HEK293 (cell line): Measurements from ENCODE around the gene CELSR1.

Experiments
- CTCF ChIP-seq: fragments of 450-650 bp; formaldehyde crosslinking; IDR thresholded peaks from 2 replicates; pipeline ENCODE4 v1.5.1; 2016; ENCODE audit warnings: missing biosample characterization, missing genetic modification characterization
- EGR2 ChIP-seq: fragments of 450-650 bp; formaldehyde crosslinking; IDR thresholded peaks from 2 replicates; pipeline ENCODE4 v1.5.1; 2016; ENCODE audit warnings: low read depth, missing biosample characterization, missing genetic modification characterization
- KLF8 ChIP-seq: fragments of 450-650 bp; formaldehyde crosslinking; IDR thresholded peaks from 2 replicates; pipeline ENCODE4 v1.5.1; 2016; ENCODE audit warnings: missing biosample characterization, missing genetic modification characterization
- TCF7L2 ChIP-seq: IDR thresholded peaks from 2 replicates; pipeline ENCODE4 v1.6.1; 2011; ENCODE audit warnings: low read depth, mild to moderate bottlenecking, inconsistent platforms, low read length, moderate library complexity, borderline replicate concordance
- YY1 ChIP-seq: fragments of 450-650 bp; formaldehyde crosslinking; IDR thresholded peaks from 2 replicates; pipeline ENCODE4 v1.5.1; 2018; ENCODE audit warnings: missing biosample characterization, missing genetic modification characterization
- ZNF24 ChIP-seq: fragments of 450-650 bp; formaldehyde crosslinking; IDR thresholded peaks from 2 replicates; pipeline ENCODE4 v1.5.1; 2016; ENCODE audit warnings: missing biosample characterization, missing genetic modification characterization
- ZNF561 ChIP-seq: fragments of 450-650 bp; IDR thresholded peaks from 2 replicates; pipeline ENCODE4 v1.5.1; 2018; ENCODE audit warnings: missing biosample characterization, missing genetic modification characterization, borderline replicate concordance
- ZNF624 ChIP-seq: fragments of 450-650 bp; formaldehyde crosslinking; IDR thresholded peaks from 2 replicates; pipeline ENCODE4 v1.5.1; 2017; ENCODE audit warnings: missing biosample characterization, missing genetic modification characterization
- TF ChIP-seq, protein P1 (sequence below): fragments of 450-650 bp; formaldehyde crosslinking; IDR thresholded peaks from 2 replicates; pipeline ENCODE4 v1.5.0; 2017; ENCODE audit warnings: missing biosample characterization, missing genetic modification characterization, borderline replicate concordance

DNA sequence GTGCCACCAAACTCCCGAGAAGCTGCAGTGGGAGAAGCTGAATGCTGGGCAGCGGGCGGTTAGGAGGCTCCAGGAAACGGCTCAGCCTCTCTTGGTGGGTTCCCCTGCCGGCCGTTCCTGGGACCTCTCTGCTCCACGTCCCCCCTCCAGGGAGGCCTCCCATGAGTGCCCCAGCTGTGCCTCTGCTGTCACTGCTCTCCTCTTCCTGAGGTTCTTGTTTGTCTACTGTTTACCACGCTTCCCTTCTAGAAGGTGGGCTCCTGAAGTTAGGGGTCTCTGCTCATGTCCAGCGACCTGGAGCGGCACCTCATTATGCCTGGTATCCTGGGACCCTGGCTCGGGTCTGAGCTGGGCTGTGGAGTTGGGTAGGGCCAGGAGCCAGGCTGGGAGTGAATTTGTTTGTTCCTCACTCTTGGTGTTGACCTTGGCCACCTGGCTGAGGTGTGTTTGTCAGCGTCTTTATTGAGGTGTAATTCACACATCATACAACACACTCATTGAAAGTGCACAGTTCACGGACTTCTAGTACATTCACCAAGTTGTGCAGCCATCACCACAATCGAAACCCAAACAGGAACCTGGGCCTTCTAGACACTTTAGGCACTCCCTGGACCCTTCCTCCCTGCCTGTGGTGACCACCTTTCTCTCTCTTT, 45.0 kb upstream of the CELSR1 start:
- TF ChIP-seq ZNF561 (tag by site-specific recombination) (no peak), CTCF (tag by site-specific recombination) (no peak), ZNF24 (tag by site-specific recombination) (no peak), YY1 (tag by site-specific recombination) (no peak), KLF8 (tag by site-specific recombination) (no peak), TCF7L2 (no peak), ZNF624 (tag by site-specific recombination) (no peak), EGR2 (no peak)
- TF ChIP-seq, protein P1, sequence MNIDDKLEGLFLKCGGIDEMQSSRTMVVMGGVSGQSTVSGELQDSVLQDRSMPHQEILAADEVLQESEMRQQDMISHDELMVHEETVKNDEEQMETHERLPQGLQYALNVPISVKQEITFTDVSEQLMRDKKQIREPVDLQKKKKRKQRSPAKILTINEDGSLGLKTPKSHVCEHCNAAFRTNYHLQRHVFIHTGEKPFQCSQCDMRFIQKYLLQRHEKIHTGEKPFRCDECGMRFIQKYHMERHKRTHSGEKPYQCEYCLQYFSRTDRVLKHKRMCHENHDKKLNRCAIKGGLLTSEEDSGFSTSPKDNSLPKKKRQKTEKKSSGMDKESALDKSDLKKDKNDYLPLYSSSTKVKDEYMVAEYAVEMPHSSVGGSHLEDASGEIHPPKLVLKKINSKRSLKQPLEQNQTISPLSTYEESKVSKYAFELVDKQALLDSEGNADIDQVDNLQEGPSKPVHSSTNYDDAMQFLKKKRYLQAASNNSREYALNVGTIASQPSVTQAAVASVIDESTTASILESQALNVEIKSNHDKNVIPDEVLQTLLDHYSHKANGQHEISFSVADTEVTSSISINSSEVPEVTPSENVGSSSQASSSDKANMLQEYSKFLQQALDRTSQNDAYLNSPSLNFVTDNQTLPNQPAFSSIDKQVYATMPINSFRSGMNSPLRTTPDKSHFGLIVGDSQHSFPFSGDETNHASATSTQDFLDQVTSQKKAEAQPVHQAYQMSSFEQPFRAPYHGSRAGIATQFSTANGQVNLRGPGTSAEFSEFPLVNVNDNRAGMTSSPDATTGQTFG (tag by site-specific recombination) = no peak
